Uterus (tissue), 4 donors: ENCODE data around the gene MAP1B. TPM values are rescaled to one million over a fixed set of nuclear protein-coding genes. Genes with fewer than 3 reads are reported as not detected.

ENCODE experiments used
- DNase-seq, 2 donors: peaks; one replicate each; pipeline ENCODE4 v3.0.0-alpha.2; 2019 to 2020
- H3K27ac ChIP-seq, 2 donors: fragments of 200-600 bp; sonication (generic); 1 replicate in 1 of 2; 2 replicates in 1 of 2; pipeline ENCODE4 v1.5.1; 2016 to 2018
- H3K27me3 ChIP-seq, 2 donors: fragments of 200-600 bp; sonication (generic); one replicate each; pipeline ENCODE4 v1.5.1; 2018 to 2019; ENCODE audit warnings: control low read depth in 1 of 2
- H3K36me3 ChIP-seq, 2 donors: fragments of 200-600 bp; sonication (generic); one replicate each; pipeline ENCODE4 v1.5.1; 2019; ENCODE audit warnings: control low read depth in 1 of 2
- H3K4me1 ChIP-seq, 2 donors: fragments of 200-600 bp; sonication (generic); one replicate each; pipeline ENCODE4 v1.5.1; 2018 to 2019; ENCODE audit warnings: control low read depth in 1 of 2
- H3K4me3 ChIP-seq, 2 donors: fragments of 200-600 bp; sonication (generic); 1 replicate in 1 of 2; 2 replicates in 1 of 2; pipeline ENCODE4 v1.5.1; 2018 to 2019; ENCODE audit warnings: mild to moderate bottlenecking in 1 of 2
- H3K9me3 ChIP-seq, 2 donors: fragments of 200-600 bp; sonication (generic); one replicate each; pipeline ENCODE4 v1.5.1; 2019; ENCODE audit warnings: control low read depth in 1 of 2
- CTCF ChIP-seq, 4 experiments: fragments of 200-600 bp in 2 of 4; fragments of 450-650 bp in 2 of 4; sonication (generic) in 2 of 4; IDR thresholded peaks; one replicate each; pipeline ENCODE4 v1.5.1; 2016 to 2019; ENCODE audit warnings: antibody characterized with exemption in 4 of 4, mild to moderate bottlenecking in 2 of 4, moderate library complexity in 1 of 4
- POLR2A ChIP-seq, 2 donors: fragments of 450-650 bp; IDR thresholded peaks; one replicate each; pipeline ENCODE4 v1.6.1; 2016; ENCODE audit warnings: antibody characterized with exemption in 2 of 2, mild to moderate bottlenecking in 1 of 2, moderate library complexity in 1 of 2
- intact Hi-C: fragments of 100-400 bp; cut with DNase I; formaldehyde crosslinking; loops from one replicate; pipeline ENCODE4 v1.15.1; 2023; ENCODE audit warnings: low total_unique reads
- total RNA-seq, 4 donors: library from RNA; depleted of rRNA in 3 of 4; stranded (reverse); fragments of >200 nt in 3 of 4; gene quantifications; one replicate each; pipeline versions ENCODE4 v1.1.0 to v1.2.4, GENCODE V29; 2014 to 2023
- donor health status: DM: yes; HTN: yes; CAD: no.

The MAP1B gene
- total RNA-seq, 4 donors from 2014 or later = 92.0 to 212 (median 132) TPM

- no peaks in the 10 kb centered on the region for H3K4me1 ChIP-seq
- no peaks in the 10 kb centered on the region for H3K27me3 ChIP-seq
- H3K36me3 ChIP-seq = no peaks in the 10 kb centered on the region
- H3K9me3 ChIP-seq = no peaks in the 10 kb centered on the region
- no peak overlapping the region for H3K27ac ChIP-seq
- intact Hi-C loops = no loop called here
- TF ChIP-seq POLR2A (IDR thresholded peaks at IDR 0.05) = no peak
- no peak for TF ChIP-seq CTCF (IDR thresholded peaks at IDR 0.05)
- DNase-seq = no peak
- H3K4me3 ChIP-seq = no peak overlapping the region
These were observed 78.4 kb downstream of the MAP1B start for GRCh38 chr5:72185496-72186329.

GRCh38 chr5:72187388-72188075 is 80.3 kb downstream of the MAP1B start:
- Histone ChIP-seq H3K9me3 (no peaks in the 10 kb centered on the region), H3K4me1 (no peaks in the 10 kb centered on the region), H3K27me3 (no peaks in the 10 kb centered on the region), H3K27ac (no peak overlapping the region), H3K4me3 (no peak overlapping the region), H3K36me3 (no peaks in the 10 kb centered on the region)
- TF ChIP-seq POLR2A (IDR thresholded peaks at IDR 0.05) = no peak
- no peak for TF ChIP-seq CTCF (IDR thresholded peaks at IDR 0.05)
- DNase-seq = no peak
- intact Hi-C loops = no loop called here

- TF ChIP-seq CTCF (IDR thresholded peaks at IDR 0.05) = no peak
- TF ChIP-seq POLR2A (IDR thresholded peaks at IDR 0.05) = no peak
- no peak overlapping the region for H3K27ac ChIP-seq
- intact Hi-C loops = no loop called here
- DNase-seq = no peak
- no peaks in the 10 kb centered on the region for H3K27me3 ChIP-seq
- no peaks in the 10 kb centered on the region for H3K4me1 ChIP-seq
- no peaks in the 10 kb centered on the region for H3K9me3 ChIP-seq
- H3K4me3 ChIP-seq = no peak overlapping the region
- H3K36me3 ChIP-seq = no peaks in the 10 kb centered on the region
These were observed 80.9 kb downstream of the MAP1B start for GRCh38 chr5:72188166-72188565.

GRCh38 chr5:72189146-72189545 is 81.9 kb downstream of the MAP1B start:
- DNase-seq = no peak
- no peaks in the 10 kb centered on the region for H3K36me3 ChIP-seq
- no peak overlapping the region for H3K4me3 ChIP-seq
- TF ChIP-seq CTCF (IDR thresholded peaks at IDR 0.05) (no peak), POLR2A (IDR thresholded peaks at IDR 0.05) (no peak)
- no peak overlapping the region for H3K27ac ChIP-seq
- intact Hi-C loops = no loop called here
- no peaks in the 10 kb centered on the region for H3K27me3 ChIP-seq
- H3K9me3 ChIP-seq = no peaks in the 10 kb centered on the region
- no peaks in the 10 kb centered on the region for H3K4me1 ChIP-seq

- Histone ChIP-seq H3K4me1 (no peaks in the 10 kb centered on the region), H3K27me3 (no peaks in the 10 kb centered on the region), H3K27ac (peak overlapping the region; percentile 13 to 25), H3K9me3 (no peaks in the 10 kb centered on the region), H3K36me3 (no peaks in the 10 kb centered on the region), H3K4me3 (no peak overlapping the region)
- DNase-seq = no peak
- TF ChIP-seq POLR2A (IDR thresholded peaks at IDR 0.05) = no peak
- TF ChIP-seq CTCF (IDR thresholded peaks at IDR 0.05) = peak in 1 of 4 experiments; percentile 0
- intact Hi-C loops = no loop called here
These were observed 84.1 kb downstream of the MAP1B start for GRCh38 chr5:72191404-72191803.
